RWPE1 (cell line): ENCODE measurements around the gene CDC42EP3.

Source experiments
- CTCF ChIA-PET: fragments of 350-600 bp; sonication (Branson Sonifier 250); formaldehyde crosslinking; extraction: SDS; loops from one replicate; lab custom pipeline; 2021; lab: Yijun Ruan, JAX
- POLR2A ChIA-PET: fragments of 400-600 bp; formaldehyde crosslinking; extraction: SDS; loops from one replicate; lab custom pipeline; 2020; ENCODE audit warnings: antibody characterized with exemption; ENCODE audit not compliant: low non-redundant PET; lab: Yijun Ruan, JAX
- DNase-seq: peaks from one replicate; pipeline ENCODE4 v3.0.0; 2012; ENCODE audit warnings: low spot score
- H3K27ac ChIP-seq: fragments of 450-650 bp; 2 replicates; pipeline ENCODE4 v1.5.1; 2017
- TF ChIP-seq, protein P1 (sequence below): fragments of 450-650 bp; conservative IDR thresholded peaks from 2 replicates; pipeline ENCODE4 v1.5.1; 2017; ENCODE audit warnings: low read depth, mild to moderate bottlenecking

The CDC42EP3 gene, protein sequence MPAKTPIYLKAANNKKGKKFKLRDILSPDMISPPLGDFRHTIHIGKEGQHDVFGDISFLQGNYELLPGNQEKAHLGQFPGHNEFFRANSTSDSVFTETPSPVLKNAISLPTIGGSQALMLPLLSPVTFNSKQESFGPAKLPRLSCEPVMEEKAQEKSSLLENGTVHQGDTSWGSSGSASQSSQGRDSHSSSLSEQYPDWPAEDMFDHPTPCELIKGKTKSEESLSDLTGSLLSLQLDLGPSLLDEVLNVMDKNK

DNA sequence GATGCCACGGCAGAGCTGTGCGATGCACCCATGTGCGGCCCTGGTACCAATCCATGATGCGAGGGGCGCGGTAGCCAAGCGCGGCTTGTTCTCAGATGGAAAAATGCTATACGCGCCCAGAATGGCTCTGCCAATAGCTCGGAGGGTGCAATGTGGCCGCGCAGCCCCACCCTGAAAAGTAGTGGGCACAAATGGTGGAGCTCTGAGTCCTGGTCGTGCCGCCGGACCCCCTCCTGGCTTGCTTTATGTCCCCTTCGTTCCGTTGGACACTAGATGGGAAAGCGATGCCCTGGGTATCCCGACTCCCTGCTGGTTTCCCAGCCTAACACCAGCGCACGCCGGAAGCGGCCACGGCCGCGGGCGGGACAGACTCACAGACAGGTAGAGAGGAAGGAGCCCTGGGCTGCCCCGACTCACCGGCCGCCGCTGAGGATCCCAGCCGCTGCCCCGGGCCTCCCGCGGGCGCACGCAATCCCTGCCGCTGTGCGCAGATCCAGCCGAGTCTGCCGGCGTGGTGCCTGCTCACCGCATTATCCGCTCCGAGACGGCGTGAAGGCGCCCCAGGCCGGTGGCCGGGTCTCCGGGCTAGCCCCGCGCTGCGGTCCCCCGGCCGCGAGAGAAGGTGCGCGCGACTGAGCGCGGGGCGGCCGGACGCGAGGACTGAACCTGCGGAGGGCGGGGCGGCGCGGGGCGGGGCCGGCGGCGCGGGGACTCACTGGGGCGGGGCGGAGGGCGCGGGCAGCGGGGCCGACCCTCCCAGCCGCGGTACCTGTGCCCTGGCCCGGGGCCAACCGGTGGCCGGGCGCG lies at the start of gene CDC42EP3:
TSS of gene CDC42EP3 (minus strand) at position 634 of the 807 bp plus-strand sequence. CDS start 25,055 bp downstream, outside the sequence.
- TF ChIP-seq, protein P1, sequence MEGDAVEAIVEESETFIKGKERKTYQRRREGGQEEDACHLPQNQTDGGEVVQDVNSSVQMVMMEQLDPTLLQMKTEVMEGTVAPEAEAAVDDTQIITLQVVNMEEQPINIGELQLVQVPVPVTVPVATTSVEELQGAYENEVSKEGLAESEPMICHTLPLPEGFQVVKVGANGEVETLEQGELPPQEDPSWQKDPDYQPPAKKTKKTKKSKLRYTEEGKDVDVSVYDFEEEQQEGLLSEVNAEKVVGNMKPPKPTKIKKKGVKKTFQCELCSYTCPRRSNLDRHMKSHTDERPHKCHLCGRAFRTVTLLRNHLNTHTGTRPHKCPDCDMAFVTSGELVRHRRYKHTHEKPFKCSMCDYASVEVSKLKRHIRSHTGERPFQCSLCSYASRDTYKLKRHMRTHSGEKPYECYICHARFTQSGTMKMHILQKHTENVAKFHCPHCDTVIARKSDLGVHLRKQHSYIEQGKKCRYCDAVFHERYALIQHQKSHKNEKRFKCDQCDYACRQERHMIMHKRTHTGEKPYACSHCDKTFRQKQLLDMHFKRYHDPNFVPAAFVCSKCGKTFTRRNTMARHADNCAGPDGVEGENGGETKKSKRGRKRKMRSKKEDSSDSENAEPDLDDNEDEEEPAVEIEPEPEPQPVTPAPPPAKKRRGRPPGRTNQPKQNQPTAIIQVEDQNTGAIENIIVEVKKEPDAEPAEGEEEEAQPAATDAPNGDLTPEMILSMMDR = no peak
- POLR2A ChIA-PET = interaction anchor here (0.5 kb wide), 1 partner anchor 256 kb away, joined by 5 read pairs; no protein-coding TSS in a partner anchor
- H3K27ac ChIP-seq = peak within 1 kb of the TSS; percentile 74
- CTCF ChIA-PET = interaction anchor here (0.6 to 1.1 kb wide), 5 partner anchors 85 to 276 kb away, joined by 3 to 4 read pairs (median 3); no protein-coding TSS in a partner anchor
- DNase-seq = peak; percentile 66

DNA sequence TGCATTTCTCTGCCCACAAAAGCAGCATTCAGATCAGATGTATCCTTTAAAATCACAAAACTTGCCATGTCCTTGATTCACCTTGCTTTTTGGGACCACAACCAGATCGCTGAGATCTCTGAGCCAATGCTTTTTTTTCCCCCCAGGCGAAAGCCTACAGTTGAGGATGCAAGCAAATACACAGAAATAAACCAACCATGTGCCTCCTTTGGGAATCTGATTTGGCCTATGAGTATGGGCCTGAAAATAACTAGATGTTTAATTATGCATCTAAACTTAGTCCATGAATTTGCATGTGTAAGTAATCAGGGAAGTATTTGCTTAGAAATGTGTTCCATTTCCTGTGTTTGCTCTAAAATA lies 49.7 kb upstream of the CDC42EP3 start:
- TF ChIP-seq, protein P1 = no peak
- no peak for DNase-seq
- no peak overlapping the region for H3K27ac ChIP-seq
- ChIA-PET CTCF (no interaction called here), POLR2A (no interaction called here)

DNA sequence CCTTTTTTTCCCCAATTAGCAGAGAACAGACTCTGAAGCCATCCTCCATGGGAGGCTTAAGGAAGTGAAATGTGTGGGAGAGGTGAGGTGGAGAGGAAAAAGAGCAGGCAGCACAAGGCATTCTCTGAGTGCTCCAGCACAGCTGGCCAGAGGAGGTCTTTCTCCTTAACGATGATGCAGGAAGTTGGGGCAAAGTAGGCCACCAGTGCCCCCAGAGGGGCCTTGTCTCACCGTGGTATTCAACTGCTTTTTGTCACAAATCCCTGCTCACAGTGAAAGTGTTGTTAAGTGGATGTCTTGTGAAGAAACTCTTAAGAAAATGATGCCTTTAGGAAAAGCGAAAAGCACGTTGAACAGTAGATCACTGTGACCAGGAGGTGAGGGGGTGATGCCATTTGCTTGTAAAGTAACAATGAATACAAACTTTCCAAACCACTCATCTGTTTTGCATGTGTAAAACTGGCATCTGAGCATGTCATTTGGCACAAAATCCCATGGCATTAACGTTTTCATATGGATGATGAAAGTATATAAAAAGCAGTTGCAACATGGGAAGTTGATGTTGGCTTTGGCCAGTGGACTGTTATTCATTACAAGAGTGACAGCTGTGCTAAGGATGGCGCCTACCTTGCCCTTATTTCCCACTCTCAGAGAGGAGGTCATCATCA lies 49.2 kb upstream of the CDC42EP3 start:
- TF ChIP-seq, protein P1 = no peak
- CTCF ChIA-PET = no interaction called here
- DNase-seq = no peak
- H3K27ac ChIP-seq = no peak overlapping the region
- POLR2A ChIA-PET = no interaction called here

DNA sequence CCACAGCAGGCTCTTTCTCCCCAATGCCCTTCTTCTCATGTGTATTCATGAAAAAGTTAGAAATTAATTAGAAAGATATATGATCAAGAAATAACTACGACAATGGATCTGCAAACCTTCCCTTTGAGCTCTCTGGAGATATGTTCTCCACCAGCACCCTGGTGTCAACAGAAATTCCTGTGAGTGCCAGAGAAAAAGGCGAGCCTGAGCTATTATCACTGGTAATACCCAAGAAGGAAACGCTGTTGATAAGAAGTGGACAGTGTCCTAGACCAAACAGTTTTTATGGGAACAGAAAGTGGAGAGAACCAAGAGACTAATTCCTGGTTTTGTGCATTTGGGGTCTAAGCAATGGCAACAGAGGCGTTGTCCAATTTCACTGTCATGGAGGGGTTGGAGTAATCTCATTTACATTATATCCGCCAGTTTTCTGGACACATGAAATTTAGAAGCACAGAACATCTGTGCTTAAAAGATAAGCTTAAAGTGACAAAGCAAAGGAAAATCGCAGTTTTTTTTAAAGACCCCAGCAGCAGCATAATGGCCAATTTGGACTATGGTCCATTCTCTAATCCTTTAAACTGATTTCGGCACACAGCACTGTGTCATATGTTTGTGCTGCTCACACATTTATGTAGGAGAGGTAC lies 47.2 kb upstream of the CDC42EP3 start:
- ChIA-PET POLR2A (no interaction called here), CTCF (interaction anchor here (0.5 kb wide), 1 partner anchor 323 kb away, joined by 3 read pairs; no protein-coding TSS in a partner anchor)
- TF ChIP-seq, protein P1 = no peak
- no peak for DNase-seq
- H3K27ac ChIP-seq = no peak overlapping the region

DNA sequence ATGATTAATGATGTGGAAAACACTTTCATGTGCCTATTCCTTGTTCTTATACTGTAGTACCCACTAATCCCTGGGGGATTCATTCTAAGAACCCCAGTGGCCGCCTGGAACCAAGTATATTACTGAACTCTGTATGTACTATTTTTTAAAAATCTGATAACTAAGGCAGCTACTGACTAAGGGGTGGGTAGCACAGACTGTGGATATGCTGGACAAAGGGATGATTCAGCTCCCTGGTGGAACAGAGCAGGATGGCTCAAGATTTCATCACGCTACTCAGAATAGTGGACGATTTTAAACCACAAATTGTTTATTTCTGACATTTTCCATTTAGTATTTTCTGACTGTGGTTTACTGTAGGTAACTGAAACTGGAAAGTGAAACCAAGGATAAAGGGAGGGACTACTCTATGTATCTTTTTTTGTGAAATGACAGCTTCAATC lies 41.8 kb upstream of the CDC42EP3 start:
- TF ChIP-seq, protein P1 = no peak
- peak; percentile 24 for DNase-seq
- H3K27ac ChIP-seq = no peak overlapping the region
- POLR2A ChIA-PET = no interaction called here
- CTCF ChIA-PET = no interaction called here

DNA sequence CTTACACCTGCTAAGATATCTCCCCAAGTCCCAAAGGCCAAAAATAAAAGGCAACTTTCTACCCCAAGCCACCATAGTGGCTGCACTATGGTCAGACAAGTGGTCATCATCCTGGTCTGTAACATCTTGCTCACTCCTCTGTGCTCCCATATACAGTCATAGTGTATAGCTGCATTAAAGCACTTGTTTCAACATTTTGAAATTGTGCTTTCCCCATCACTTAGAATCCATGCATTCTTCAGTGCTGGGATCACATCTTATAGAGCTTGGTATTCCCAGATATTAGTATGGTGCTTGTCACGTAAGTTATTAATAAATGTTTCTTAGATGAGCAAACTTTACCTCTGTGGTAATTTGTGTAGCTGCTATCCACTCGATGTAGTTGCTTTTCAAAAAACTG lies 40.4 kb upstream of the CDC42EP3 start:
- no peak overlapping the region for H3K27ac ChIP-seq
- TF ChIP-seq, protein P1 = no peak
- POLR2A ChIA-PET = interaction anchor here (0.6 kb wide), 1 partner anchor 32 kb away, joined by 3 read pairs; no protein-coding TSS in a partner anchor
- CTCF ChIA-PET = interaction anchor here (1.4 kb wide), 1 partner anchor 166 kb away, joined by 3 read pairs; no protein-coding TSS in a partner anchor
- peak; percentile 13 for DNase-seq
